H1 (cell line): ENCODE measurements around the gene RPSA. TPM values are rescaled to one million over a fixed set of nuclear protein-coding genes. Genes with fewer than 3 reads are reported as not detected.

ENCODE experiments used
- CHD1 ChIP-seq: IDR thresholded peaks from 2 replicates; pipeline ENCODE4 v1.6.1; 2012; ENCODE audit warnings: low read depth, low read length, improper control_type of control experiment
- CTCF ChIP-seq, 3 experiments: IDR thresholded peaks; 1 replicate in 2 of 3; 2 replicates in 1 of 3; pipeline versions ENCODE4 v1.5.1 to v1.6.1; 2011; ENCODE audit warnings: low read length in 3 of 3, mild to moderate bottlenecking in 3 of 3, inconsistent platforms in 2 of 3, low read depth in 1 of 3, moderate library complexity in 1 of 3; ENCODE audit not compliant: insufficient read depth in 1 of 3; ENCODE audit errors: control extremely low read depth in 1 of 3
- EP300 ChIP-seq, 2 experiments: IDR thresholded peaks; 1 replicate in 1 of 2; 2 replicates in 1 of 2; pipeline ENCODE4 v1.6.1; 2011 to 2012; ENCODE audit warnings: low read depth in 2 of 2, low read length in 2 of 2, mild to moderate bottlenecking in 2 of 2, borderline replicate concordance in 1 of 2, inconsistent platforms in 1 of 2, moderate library complexity in 1 of 2
- FOSL1 ChIP-seq: IDR thresholded peaks from 2 replicates; pipeline ENCODE4 v1.6.1; 2011; ENCODE audit warnings: mild to moderate bottlenecking, low read depth, low read length, moderate library complexity; ENCODE audit not compliant: insufficient read depth
- JUN ChIP-seq: IDR thresholded peaks from 2 replicates; pipeline ENCODE4 v1.6.1; 2011; ENCODE audit warnings: low read depth, mild to moderate bottlenecking, improper control_type of control experiment, low read length
- SAP30 ChIP-seq: fragments of 300-600 bp; sonication (generic); IDR thresholded peaks from 2 replicates; pipeline ENCODE4 v1.7.1; 2012; ENCODE audit warnings: low read length, moderate library complexity, mild to moderate bottlenecking, inconsistent platforms; ENCODE audit not compliant: insufficient read depth, insufficient replicate concordance
- SIN3A ChIP-seq, 2 experiments: IDR thresholded peaks in 1 of 2; conservative IDR thresholded peaks in 1 of 2; 2 replicates each; pipeline ENCODE4 v1.6.1; 2011 to 2012; ENCODE audit warnings: low read length in 2 of 2, improper control_type of control experiment in 1 of 2, low read depth in 1 of 2, mild to moderate bottlenecking in 1 of 2
- SP4 ChIP-seq: IDR thresholded peaks from 2 replicates; pipeline ENCODE4 v1.6.1; 2012; ENCODE audit warnings: low read length, inconsistent platforms
- TAF7 ChIP-seq: optimal IDR thresholded peaks from 2 replicates; pipeline ENCODE3; 2011; ENCODE audit warnings: low read depth, mild to moderate bottlenecking, inconsistent platforms, low read length, moderate library complexity, borderline replicate concordance
- polyA plus RNA-seq, 7 experiments: library from polyadenylated mRNA; depleted of rRNA in 3 of 7; stranded (reverse) in 5 of 7; unstranded in 2 of 7; fragments of >200 nt in 5 of 7; fragments of 200-250 nt in 2 of 7; gene quantifications; 1 replicate in 5 of 7; 2 replicates in 1 of 7; 4 replicates in 1 of 7; pipeline versions ENCODE4 v1.2.1 to v1.2.3, GENCODE V29; 2011 to 2013; ENCODE audit warnings: missing spikeins in 2 of 7, mixed read lengths in 2 of 7
- total RNA-seq: library from RNA; stranded (reverse); fragmentation: NEBNext Ultra II Directional; extraction: Animal tissue kit (Norgen Biotek cat#: 25700); gene quantifications from 2 replicates; pipeline ENCODE4 v1.2.1, GENCODE V29; 2021

RPSA gene
- total and polyA plus RNA-seq, 2 of the 8 experiments (the other 6 are each of a cell fraction or from before 2014, with no cell fraction given) = 2,661 to 7,468 TPM

- TF ChIP-seq CTCF (IDR thresholded peaks at IDR 0.05; ENCODE audit: control extremely low read depth in 1 of 3, insufficient read depth in 1 of 3, low read depth in 1 of 3, low read length in 3 of 3) = no peak
- TF ChIP-seq SP4 = no peak
- no peak for TF ChIP-seq JUN
- TF ChIP-seq CHD1 = no peak
- no peak for TF ChIP-seq FOSL1
- TF ChIP-seq SIN3A (conservative IDR thresholded peaks at IDR 0.05 in 1 of 2, IDR thresholded peaks at IDR 0.05 in 1 of 2; ENCODE audit: low read depth in 1 of 2, low read length in 2 of 2) = no peak
- no peak for TF ChIP-seq SAP30
- TF ChIP-seq TAF7 = no peak
- no peak for TF ChIP-seq EP300 (IDR thresholded peaks at IDR 0.05; ENCODE audit: borderline replicate concordance in 1 of 2, low read depth in 2 of 2, low read length in 2 of 2)
- TF ChIP-seq, all 59 proteins: peak for 0
Observed at GRCh38 chr3:39378957-39379777, 27.4 kb upstream of the RPSA start (continued).
